GM18870 (cell line): ENCODE measurements around the gene ZBTB44.

Source experiments
- ATAC-seq: cut with Tn5 transposase; IDR thresholded peaks from one replicate; pipeline ENCODE4 v1.9.1; 2021; ENCODE audit warnings: moderate library complexity; ENCODE audit not compliant: unreplicated experiment

Gene ZBTB44

DNA sequence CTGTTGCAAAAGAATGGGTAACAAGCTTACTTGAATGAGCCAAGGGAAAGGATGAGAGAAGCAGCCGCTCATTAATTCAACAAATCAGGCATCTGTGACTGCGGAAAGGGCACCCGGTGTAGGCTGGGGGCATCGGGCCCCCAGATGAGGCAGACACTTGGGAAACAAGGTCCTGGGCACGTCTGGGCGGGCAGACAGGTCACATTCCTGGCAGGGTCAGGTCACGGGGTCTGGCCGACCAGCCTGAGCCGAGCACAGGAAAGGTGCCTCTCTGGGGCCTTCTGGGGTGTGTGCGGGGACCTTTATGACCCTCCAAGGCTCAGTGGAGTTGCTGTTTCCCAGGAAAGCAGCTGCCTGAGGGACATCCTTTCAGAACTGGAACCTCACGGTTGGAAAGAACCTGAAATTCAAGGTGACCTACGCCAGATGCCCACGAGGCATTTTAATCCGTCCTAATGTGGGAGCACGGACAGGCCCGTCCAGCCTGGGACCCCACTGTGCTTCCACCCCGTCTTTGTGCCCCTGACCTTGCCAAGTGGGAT, 98.1 kb downstream of the ZBTB44 start:
- no peak for ATAC-seq

GRCh38 chr11:130216221-130216550, 98.5 kb downstream of the ZBTB44 start:
- ATAC-seq, result no peak

DNA sequence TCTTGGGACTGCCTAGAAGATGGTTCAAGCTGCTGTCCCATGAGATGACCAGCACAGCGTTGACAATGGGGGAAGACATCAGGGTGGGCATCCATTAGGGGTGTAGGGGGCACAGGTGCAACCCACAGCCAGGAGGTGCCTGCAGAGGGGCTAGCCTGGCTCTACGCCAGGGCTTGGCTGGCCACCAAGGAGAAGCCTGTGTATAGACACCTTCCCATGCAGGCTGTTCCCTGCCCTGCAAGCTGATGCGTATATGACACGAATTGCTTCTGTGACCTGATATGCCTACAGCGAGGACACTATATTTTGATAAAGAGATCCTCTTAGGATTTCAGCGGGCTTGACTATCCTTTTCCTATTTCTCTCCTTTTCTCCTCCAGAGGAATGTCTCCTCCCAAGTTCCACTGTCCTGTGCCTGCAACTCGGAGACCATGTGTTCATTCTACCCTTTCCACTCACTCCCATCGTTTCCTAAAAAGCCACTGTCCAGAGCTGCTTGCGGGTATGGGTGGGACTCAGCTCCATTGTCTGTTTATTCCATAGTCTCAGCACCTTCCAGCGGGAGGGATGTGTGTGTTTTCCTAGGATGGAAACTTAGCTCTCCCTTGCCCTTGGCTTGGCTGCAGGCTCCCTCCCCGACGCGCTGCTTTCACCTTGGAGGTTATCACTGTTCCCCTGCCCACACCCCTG, 99.0 kb downstream of the ZBTB44 start:
- ATAC-seq, result no peak

DNA sequence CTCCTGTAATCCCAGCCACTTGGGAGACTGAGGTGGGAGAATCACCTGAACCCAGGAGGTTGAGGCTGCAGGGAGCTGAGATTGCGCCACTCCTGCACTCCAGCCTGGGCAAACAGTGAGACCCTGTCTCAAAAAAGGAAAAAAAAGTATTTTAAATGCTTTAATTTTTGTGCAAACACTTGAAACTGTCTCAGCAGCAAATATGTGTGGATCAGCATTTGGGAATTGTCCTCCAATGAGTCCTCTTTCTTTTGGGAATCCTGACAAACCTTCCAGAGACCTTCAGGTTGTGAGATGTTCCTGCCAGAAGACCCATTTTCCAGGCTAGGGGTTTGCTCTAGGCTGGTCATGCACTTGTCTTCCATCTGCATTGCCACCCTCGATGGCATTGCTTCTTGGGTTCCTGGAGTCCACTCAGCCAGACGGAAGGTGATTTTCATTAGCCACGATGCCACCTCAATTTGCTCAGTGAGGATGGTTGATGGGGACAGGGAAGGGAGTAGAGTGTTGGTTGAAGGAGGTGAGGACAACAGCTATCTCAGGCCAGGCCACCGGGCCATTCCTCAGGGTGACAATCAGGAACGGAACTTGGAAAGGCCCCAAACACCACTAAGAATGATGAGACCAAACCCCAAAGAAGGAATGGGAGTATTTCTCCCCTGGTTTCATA, 99.7 kb downstream of the ZBTB44 start:
- no peak for ATAC-seq

- ATAC-seq, result no peak
These were observed 100.8 kb downstream of the ZBTB44 start for GRCh38 chr11:130213979-130214281.

- no peak for ATAC-seq
These were observed 101.4 kb downstream of the ZBTB44 start for GRCh38 chr11:130213143-130213978.

DNA sequence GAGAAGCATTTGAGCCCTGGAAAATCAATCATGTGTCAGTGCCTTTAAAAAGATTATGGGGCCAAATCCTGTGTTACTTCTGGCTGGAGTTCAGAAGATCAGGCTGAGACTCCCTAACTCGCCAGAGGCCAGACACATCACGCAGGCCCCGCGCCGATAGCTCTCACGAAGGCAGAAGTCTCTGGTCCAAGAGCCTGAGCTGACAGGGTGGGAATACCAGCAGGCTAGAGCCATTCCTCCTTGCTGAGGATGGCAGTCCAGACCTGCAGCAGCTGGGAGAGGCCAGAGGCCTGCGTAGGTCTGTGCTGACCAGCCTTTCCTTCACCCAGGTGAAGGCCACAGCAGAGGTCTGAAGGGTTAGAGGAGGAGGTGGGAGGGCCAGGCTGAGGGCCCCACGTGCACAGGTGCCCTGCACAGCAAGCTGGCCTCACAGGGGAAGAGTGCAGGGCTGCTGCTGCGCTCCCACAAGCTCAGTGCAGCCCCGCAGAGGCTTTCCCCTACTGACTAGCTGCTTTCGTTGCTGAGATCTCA, 102.2 kb downstream of the ZBTB44 start:
- no peak for ATAC-seq

GRCh38 chr11:130211781-130212401, 102.8 kb downstream of the ZBTB44 start:
- ATAC-seq, result no peak

- no peak for ATAC-seq
These were observed 103.6 kb downstream of the ZBTB44 start for GRCh38 chr11:130211144-130211543.

- ATAC-seq, result no peak
These were observed 104.5 kb downstream of the ZBTB44 start for GRCh38 chr11:130209954-130210854.

- no peak for ATAC-seq
These were observed 105.4 kb downstream of the ZBTB44 start for GRCh38 chr11:130209128-130209932.

GRCh38 chr11:130208241-130209127, 106.2 kb downstream of the ZBTB44 start:
- ATAC-seq, result no peak

DNA sequence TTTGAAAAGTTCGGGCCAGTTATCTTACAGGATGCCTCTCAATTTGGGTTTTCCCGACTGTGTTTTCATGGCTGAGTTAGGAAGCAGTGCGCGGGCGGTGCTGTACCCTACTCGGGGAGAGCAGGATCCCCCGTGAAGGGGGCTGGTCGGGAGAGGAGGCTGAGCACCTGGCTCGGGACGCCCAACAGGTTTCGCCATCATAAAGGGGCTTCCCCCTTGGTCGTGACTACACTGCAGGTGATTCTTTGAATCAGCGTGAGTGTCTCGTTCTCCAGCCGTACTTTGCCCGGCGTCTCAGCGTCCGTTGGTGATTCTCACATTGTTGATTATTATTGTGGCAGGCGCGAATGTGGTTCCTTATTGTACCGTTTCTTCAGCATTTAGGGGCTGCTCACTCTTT, 108.6 kb downstream of the ZBTB44 start:
- ATAC-seq, result no peak

- no peak for ATAC-seq
These were observed 110.0 kb downstream of the ZBTB44 start for GRCh38 chr11:130204703-130205095.

DNA sequence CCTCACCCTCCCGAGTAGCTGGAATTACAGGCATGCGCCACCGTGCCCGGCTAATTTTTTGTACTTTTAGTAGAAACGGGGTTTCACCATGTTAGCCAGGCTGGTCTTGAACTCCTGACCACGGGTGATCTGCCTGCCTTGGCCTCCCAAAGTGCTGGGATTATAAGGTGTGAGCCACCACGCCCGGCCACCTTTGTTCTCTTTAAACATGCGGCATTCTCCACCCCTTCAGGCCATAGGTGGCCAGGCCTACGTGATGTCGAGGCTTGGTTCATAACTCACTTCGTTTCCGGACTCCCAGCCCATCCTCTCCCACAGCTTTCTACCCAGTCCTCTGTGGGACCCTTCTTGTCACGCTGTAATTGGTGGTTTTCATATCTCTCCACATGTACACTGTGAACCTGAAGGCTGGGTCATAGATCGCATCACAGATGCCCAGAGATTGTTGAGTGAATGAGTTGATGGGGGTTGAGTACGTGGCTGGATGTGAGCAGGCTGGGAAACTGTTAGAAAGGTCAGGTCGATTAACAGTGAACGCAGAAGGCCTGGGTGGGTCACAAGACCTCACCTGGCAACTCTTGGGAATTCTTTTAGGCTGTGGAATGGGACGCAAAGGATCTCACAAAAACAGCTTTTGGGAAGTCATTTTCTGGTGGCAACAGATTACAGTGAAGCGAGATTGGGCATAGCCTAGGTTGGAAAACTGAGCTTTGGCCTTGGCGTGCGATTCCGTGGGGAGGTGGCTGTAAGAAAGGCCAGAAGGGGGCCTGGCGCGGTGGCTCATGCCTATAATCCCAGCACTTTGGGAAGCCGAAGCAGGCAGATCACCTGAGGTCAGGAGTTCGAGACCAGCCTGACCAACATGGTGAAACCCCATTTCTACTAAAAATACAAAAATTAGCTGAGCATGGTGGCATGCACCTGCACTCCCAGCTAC, 110.7 kb downstream of the ZBTB44 start:
- no peak for ATAC-seq

DNA sequence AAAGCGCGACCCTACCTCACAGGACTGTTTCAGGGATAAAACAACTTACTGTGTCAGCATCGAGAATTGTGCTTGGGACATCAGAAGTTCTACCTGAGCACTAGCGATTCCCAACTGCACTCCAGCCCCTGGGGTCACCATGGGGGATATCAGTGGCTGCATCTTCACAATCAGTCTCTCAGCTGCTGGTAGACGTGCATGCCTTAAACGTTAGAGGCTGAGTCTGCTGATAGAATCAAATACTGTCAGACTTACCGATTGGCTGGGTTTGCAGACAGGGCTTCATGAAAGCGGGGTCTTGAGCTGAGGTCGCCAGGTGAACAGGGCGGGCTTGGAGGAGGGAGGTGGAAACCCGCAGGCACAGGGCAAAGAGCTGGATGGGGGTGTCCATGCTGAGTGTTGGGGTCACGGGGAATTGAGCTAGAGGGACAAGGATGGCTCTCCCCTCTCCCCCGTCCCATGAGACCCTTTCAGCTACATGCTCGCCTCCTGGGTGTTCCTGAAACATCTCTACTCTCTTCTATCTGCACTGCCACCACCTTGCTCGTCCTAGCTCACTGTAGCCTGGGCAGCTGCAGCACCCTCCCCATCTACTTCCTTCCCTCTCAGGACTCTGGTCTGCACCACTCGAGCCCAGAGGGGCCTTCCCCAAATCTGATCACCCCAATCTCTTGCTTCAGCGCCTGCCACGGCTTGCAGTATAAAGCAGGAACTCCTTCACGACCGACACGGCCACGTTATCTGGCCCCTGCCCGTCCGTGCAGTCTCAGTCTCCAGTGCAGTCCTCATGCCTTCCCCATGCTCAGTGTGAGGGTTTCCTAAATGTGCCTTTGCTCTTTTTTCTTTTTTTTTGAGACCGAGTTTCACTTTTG, 111.7 kb downstream of the ZBTB44 start:
- ATAC-seq, result no peak
